ENCODE measurements around the gene GUCY1A2. TPM values are rescaled to one million over a fixed set of nuclear protein-coding genes. Genes with fewer than 3 reads are reported as not detected.
A peak's percentile ranks its signal among the peaks of the same experiment; 100 is the strongest.
"Not testable (repeated sequence)": the region's sequence is repeated elsewhere in the genome, so short reads cannot be mapped to it uniquely, and the experiment has no call there.

GUCY1A2 gene
- polyA plus RNA-seq, 6 donors from 2014 or later: not detected

DNA sequence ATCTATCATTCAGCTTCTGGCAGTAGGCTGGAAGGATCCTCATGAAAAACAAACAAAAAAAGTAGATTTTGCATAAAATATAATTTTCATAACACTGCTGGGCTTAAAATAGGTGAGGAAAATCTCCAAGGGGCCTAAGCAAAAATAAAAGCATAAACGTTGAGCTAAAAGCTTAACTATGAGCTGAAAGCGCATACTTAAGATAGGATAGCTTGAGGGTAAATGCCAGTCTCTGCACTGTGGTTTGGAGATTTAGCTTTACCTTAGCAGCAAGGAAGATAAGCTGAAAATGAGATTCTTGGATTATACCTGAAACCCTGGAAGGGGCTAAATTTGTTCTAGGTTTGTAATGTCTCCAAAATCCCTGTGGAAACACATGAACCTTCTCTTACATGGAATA, 183.7 kb downstream of the GUCY1A2 start:
- Mint-ChIP-seq H3K27ac (no peak overlapping the region), H3K27me3 (no peaks in the 10 kb centered on the region), H3K9me3 (peaks cover 0 to 10% (median 1%) of the 10 kb centered on the region in 7 donors), H3K4me3 (no peak overlapping the region), H3K36me3 (no peaks in the 10 kb centered on the region), H3K4me1 (no peaks in the 10 kb centered on the region)
- no peak for DNase-seq
- no peak for ATAC-seq (ENCODE audit: low read depth in 2 of 2)

DNA sequence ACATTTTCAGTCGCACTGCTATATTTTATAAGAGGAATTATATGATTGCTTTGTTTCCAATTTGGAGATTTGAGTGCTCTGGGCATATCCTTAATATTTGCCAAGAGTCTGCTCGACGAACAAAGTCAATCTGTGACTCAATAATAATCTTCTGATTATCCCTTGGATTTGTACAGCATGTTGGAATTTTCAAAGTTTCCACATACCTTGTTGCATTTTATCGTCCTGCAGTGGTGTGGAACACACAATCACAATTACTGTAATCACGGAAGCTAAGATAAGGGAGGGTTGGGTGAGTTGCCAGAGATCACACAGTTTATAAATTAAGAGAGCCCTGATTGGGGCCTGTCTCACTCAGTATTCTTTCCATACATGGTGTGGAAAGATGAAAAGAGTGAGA, 189.3 kb downstream of the GUCY1A2 start:
- no peak for ATAC-seq (ENCODE audit: low read depth in 2 of 2)
- H3K9me3 Mint-ChIP-seq: peaks cover 3 to 9% (median 6%) of the 10 kb centered on the region in 7 donors
- no peak overlapping the region for H3K27ac Mint-ChIP-seq
- H3K27me3 Mint-ChIP-seq: no peaks in the 10 kb centered on the region
- H3K4me1 Mint-ChIP-seq: no peaks in the 10 kb centered on the region
- no peak overlapping the region for H3K4me3 Mint-ChIP-seq
- no peaks in the 10 kb centered on the region for H3K36me3 Mint-ChIP-seq
- DNase-seq: no peak

DNA sequence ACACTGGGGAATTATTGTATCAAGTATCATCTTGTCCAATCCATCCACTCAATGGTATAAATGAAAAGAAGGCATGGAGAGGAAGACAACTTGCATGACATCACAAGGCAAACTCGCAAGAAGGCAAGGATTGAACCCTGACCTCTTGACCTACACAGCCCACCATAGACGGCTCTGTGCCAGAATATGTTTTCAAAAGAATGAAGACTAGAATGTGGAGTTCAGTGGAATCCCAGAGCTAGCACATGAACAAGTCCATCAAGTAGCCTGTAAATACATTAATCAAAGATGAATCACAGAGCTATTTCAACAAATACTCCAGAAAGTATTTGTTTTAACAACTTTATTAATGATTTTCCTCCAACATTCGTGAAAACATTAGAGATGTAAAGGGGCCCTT, 189.7 kb downstream of the GUCY1A2 start:
- no peaks in the 10 kb centered on the region for H3K36me3 Mint-ChIP-seq
- H3K27me3 Mint-ChIP-seq: no peaks in the 10 kb centered on the region
- DNase-seq (no peak), ATAC-seq (ENCODE audit: low read depth in 2 of 2) (no peak)
- no peak overlapping the region for H3K27ac Mint-ChIP-seq
- H3K9me3 Mint-ChIP-seq: peaks cover 3 to 9% (median 8%) of the 10 kb centered on the region in 7 donors
- no peak overlapping the region for H3K4me3 Mint-ChIP-seq
- H3K4me1 Mint-ChIP-seq: no peaks in the 10 kb centered on the region

DNA sequence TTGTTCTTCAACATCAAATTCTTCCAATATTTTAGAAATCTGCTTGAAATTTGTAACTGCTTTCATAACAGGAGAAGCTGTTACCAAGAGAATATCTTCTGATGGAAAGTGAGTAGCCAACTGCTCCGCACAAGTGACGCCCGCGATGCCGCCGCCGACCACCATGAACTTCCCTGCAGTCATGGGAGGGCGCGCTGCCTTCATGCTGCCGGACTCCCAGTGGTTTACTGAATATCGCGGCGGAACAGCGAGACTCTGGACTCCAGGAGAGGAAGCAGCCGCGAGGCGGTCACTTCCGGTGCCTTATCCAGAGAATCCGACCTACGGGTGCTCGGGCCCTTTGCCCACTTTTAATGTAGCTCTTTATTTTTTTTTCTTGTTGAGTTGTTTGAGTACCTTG, 190.6 kb downstream of the GUCY1A2 start:
- no peak overlapping the region for H3K4me3 Mint-ChIP-seq
- no peak overlapping the region for H3K27ac Mint-ChIP-seq
- H3K4me1 Mint-ChIP-seq: no peaks in the 10 kb centered on the region
- H3K36me3 Mint-ChIP-seq: no peaks in the 10 kb centered on the region
- ATAC-seq (ENCODE audit: low read depth in 2 of 2): no peak
- no peak for DNase-seq
- H3K9me3 Mint-ChIP-seq: peaks cover 3 to 17% (median 8%) of the 10 kb centered on the region in 7 donors
- no peaks in the 10 kb centered on the region for H3K27me3 Mint-ChIP-seq

DNA sequence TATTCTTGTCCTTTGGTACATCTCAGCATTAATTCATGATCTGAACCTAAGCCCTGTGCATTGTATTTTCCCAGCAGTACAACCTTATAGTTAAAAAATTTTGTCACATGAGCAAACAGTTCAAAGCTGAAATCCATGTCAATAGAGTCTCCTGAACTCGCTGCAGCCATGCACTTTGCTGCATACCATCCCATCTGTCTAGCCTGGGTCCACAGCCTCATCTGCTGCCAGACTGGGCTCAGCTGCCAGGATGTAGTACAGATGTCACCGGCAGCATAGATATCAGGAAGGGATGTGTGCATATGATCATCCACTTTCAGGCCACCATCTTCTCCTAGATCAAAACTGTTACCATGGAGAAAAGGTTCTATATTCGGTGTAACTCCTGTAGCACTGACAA, 191.7 kb downstream of the GUCY1A2 start:
- not testable (repeated sequence) for DNase-seq; H3K27me3 Mint-ChIP-seq; ATAC-seq (ENCODE audit: low read depth in 2 of 2); H3K27ac Mint-ChIP-seq; H3K36me3 Mint-ChIP-seq; H3K4me1 Mint-ChIP-seq; H3K4me3 Mint-ChIP-seq
- peaks cover 3 to 20% (median 8%) of the 10 kb centered on the region in 7 donors for H3K9me3 Mint-ChIP-seq

DNA sequence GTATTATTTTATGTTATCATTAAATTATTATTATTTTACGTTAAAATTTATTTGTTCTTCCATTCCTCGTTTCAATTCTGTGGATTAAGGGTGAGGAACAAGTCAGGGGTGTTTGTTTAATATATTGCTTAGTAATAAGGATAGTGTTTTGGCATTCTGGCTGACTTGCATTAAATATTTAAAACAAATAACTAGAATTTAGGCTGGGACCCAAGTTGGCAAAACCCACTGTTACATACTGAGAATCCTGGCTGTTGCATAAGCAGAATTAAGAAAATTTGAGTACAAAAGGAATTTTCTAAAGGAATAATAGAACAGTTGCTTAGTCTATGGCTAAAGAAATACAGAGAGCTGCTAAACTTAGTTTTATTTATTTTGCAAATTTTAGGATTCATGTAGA, 196.4 kb downstream of the GUCY1A2 start:
- H3K36me3 Mint-ChIP-seq: no peaks in the 10 kb centered on the region
- no peak for DNase-seq
- no peak overlapping the region for H3K4me3 Mint-ChIP-seq
- H3K9me3 Mint-ChIP-seq: peaks cover 0 to 14% (median 0%) of the 10 kb centered on the region in 7 donors
- ATAC-seq (ENCODE audit: low read depth in 2 of 2): no peak
- no peaks in the 10 kb centered on the region for H3K4me1 Mint-ChIP-seq
- H3K27ac Mint-ChIP-seq: no peak overlapping the region
- no peaks in the 10 kb centered on the region for H3K27me3 Mint-ChIP-seq

DNA sequence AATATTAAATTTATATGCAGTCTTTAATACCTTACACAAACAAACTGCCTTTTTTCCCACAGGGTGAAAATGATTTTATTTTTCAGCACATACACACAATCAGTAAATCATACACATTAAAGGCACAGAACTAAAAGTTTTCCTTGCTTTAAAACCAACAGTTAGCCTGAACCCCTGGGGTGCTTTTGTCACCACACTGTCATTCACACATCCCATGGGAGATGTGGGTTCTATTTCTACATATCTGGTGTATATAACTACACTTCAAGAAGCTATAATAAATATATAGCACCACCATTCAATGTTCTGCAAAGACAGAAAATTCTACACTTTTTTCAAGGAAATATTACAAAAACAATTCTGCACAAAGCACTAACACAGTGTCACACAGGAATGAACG, 197.0 kb downstream of the GUCY1A2 start:
- H3K4me3 Mint-ChIP-seq: no peak overlapping the region
- H3K4me1 Mint-ChIP-seq: no peaks in the 10 kb centered on the region
- no peaks in the 10 kb centered on the region for H3K27me3 Mint-ChIP-seq
- ATAC-seq (ENCODE audit: low read depth in 2 of 2): no peak
- H3K27ac Mint-ChIP-seq: no peak overlapping the region
- no peaks in the 10 kb centered on the region for H3K36me3 Mint-ChIP-seq
- no peak for DNase-seq
- peaks cover 0 to 14% (median 0%) of the 10 kb centered on the region in 7 donors for H3K9me3 Mint-ChIP-seq

DNA sequence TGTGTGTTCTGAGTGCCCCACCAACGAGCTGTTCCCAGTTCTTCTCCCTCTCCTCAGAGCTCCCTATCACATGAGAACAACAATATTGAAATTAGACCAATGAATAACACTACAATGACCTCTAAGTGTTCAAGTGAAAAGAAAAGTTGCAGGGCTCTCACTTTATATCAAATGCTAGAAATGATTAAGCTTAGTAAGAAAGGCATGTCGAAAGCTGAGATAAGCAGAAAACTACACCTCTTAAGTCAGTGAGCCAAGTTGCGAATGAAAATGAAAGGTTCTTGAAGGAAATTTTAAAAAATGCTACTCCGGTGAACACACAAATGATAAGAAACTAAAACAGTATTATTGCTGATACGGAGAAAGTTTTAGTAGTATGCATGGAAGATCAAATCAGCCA, 199.8 kb downstream of the GUCY1A2 start:
- H3K4me1 Mint-ChIP-seq: no peaks in the 10 kb centered on the region
- H3K36me3 Mint-ChIP-seq: no peaks in the 10 kb centered on the region
- peak overlapping the region in 1 of 6 donors; percentile 46 for H3K27ac Mint-ChIP-seq
- no peak overlapping the region for H3K4me3 Mint-ChIP-seq
- H3K9me3 Mint-ChIP-seq: peaks cover 0 to 11% (median 3%) of the 10 kb centered on the region in 7 donors
- DNase-seq (no peak), ATAC-seq (ENCODE audit: low read depth in 2 of 2) (no peak)
- H3K27me3 Mint-ChIP-seq: no peaks in the 10 kb centered on the region

DNA sequence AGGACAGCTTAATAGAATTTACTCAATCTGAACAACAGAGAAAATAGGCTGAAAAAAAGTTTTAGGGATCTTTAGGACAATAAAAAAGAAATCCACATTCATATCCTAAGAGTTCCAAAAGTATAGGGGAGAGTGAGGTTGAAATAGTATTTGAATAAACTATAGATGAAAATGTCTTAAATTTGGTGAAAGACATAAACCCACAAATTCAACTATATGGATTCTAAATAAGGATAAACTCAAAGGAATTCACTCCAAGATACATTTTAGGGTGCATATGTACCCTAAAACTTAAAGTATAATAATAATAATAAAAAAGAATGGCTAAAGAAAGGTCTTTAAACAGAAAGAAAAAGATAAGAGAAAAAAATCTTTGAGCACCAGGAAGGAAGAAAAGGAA, 203.1 kb downstream of the GUCY1A2 start:
- H3K4me3 Mint-ChIP-seq: no peak overlapping the region
- no peak for ATAC-seq (ENCODE audit: low read depth in 2 of 2)
- no peaks in the 10 kb centered on the region for H3K27me3 Mint-ChIP-seq

DNA sequence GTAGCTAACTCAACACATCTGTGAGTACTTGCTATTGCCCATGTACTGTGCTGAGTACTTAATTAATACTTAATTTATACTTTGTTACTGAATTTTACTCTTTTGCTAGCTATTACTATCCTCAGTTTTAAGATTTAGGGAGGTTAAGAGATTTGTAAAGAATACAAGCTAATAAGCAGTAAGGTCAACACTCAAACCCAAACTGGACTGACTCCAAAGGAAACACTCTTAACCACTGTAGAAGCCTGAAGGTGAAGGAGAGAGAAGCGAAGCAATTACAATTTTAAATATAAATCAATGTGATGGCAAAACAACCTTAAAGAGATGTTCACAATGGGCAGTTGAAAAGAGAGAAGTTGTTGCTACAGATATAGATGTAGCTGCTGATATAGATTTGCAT, 204.5 kb downstream of the GUCY1A2 start:
- H3K4me3 Mint-ChIP-seq: no peak overlapping the region
- no peaks in the 10 kb centered on the region for H3K27me3 Mint-ChIP-seq
- no peak overlapping the region for H3K27ac Mint-ChIP-seq
- H3K4me1 Mint-ChIP-seq: no peaks in the 10 kb centered on the region
- ATAC-seq (ENCODE audit: low read depth in 2 of 2) (no peak), DNase-seq (no peak)
- peaks cover 0 to 11% (median 0%) of the 10 kb centered on the region in 7 donors for H3K9me3 Mint-ChIP-seq
- no peaks in the 10 kb centered on the region for H3K36me3 Mint-ChIP-seq

More for the DNA sequence above, 203.1 kb downstream of the GUCY1A2 start:
- Mint-ChIP-seq H3K27ac (no peak overlapping the region), H3K4me1 (no peaks in the 10 kb centered on the region), H3K9me3 (peaks cover 0 to 11% (median 0%) of the 10 kb centered on the region in 7 donors), H3K36me3 (no peaks in the 10 kb centered on the region)
- DNase-seq: no peak

DNA sequence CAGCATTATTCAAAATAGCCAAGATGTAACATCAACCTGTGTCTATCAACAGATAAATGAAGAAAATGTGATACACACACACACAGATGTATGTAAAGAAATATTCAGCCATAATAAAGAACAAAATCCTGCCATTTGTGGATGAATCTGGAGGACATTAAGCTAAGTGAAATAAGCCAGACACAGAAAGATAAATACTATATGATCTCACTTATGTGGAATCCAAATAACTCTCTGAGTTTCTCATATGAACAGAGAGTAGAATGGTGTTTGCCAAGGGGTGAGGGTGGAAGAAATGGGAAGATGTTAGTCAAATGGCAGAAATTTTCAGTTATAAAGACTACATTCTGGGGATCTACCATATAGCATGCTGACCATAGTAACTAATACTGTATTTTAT, 224.2 kb downstream of the GUCY1A2 start:
- Mint-ChIP-seq H3K4me3 (no peak overlapping the region), H3K9me3 (peaks cover 0 to 21% (median 3%) of the 10 kb centered on the region in 7 donors), H3K27ac (no peak overlapping the region), H3K4me1 (no peaks in the 10 kb centered on the region), H3K27me3 (no peaks in the 10 kb centered on the region), H3K36me3 (no peaks in the 10 kb centered on the region)
- ATAC-seq (ENCODE audit: low read depth in 2 of 2) (no peak), DNase-seq (no peak)

DNA sequence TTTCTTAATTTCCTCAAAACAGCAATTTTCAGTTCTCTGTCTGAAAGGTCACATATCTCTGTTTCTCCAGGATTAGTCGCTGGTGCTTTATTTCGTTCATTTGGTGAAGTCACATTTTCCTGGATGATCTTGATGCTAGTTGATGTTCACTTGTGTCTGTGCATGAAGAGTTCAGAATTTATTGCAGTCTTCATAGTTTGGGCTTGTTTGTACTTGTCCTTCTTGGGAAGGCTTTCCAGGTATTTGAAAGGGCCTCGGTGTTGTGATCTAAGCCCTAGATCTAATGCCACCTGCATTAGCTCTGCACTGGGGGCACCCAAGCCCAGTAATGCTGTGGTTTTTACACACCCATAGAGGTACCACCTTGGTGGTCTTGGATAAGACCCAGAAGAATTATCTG, 228.9 kb downstream of the GUCY1A2 start:
- Mint-ChIP-seq H3K4me1 (no peaks in the 10 kb centered on the region), H3K4me3 (no peak overlapping the region), H3K27me3 (no peaks in the 10 kb centered on the region), H3K27ac (no peak overlapping the region), H3K9me3 (peaks cover 0 to 12% (median 8%) of the 10 kb centered on the region in 7 donors), H3K36me3 (no peaks in the 10 kb centered on the region)
- DNase-seq (no peak), ATAC-seq (ENCODE audit: low read depth in 2 of 2) (no peak)

DNA sequence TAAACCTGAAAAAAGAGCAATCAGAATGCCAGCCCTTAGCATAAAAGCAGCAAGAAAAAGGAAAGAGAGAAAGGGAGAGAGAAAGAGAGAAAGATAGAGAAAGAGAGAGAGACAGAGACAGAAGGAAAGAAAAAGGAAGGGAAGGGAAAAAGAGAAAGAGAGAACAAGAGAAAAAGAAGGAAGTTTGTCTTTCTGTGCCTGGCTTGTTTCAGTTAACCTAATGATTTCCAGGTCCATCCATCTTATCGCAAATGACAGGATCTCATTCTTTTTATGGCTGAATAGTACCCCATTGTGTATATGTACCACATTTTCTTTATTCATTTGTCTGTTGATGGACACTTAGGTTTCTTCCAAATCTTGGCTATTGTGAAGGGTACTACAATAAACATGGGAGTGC, 230.8 kb downstream of the GUCY1A2 start:
- Mint-ChIP-seq H3K36me3 (no peaks in the 10 kb centered on the region), H3K27ac (no peak overlapping the region), H3K27me3 (no peaks in the 10 kb centered on the region), H3K4me3 (no peak overlapping the region), H3K9me3 (peaks cover 2 to 13% (median 10%) of the 10 kb centered on the region in 7 donors), H3K4me1 (no peaks in the 10 kb centered on the region)
- no peak for ATAC-seq (ENCODE audit: low read depth in 2 of 2)
- DNase-seq: no peak

DNA sequence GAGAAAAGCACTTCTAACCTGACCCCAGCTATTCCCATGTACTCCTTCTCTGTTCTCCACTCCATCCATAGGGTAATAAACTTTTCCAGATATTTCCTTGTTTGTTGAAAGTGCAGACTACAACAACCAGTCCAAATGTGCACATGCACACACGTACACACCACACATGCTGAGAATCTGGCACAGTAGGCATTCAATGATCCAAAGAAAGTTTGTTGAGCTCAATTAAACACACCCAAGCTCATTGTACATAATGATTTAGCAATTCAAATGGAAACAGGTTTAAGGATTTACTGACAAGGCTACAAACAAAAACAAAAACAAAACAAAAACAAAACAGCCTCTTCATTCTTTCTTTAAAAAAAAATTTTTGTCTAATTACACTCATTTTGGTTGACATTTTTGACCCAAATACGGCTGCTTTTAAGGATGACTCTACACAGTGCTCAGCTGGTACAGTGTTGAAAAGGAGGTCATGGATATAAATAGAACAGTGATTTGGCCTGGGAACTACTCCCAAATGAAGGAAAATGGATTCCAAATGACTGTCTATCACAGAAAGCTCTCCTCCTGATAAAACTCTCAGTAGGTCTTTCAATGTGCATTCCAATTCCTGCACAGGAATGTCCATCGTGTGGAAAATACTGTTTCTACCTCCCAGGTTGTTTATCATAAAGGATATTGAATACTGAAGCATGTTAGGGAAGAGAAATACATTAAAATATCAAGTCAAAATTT, 232.2 kb downstream of the GUCY1A2 start:
- DNase-seq (no peak), ATAC-seq (ENCODE audit: low read depth in 2 of 2) (no peak)
- Mint-ChIP-seq H3K27ac (no peak overlapping the region), H3K36me3 (no peaks in the 10 kb centered on the region), H3K9me3 (peaks cover 2 to 19% (median 10%) of the 10 kb centered on the region in 7 donors), H3K4me3 (no peak overlapping the region), H3K27me3 (no peaks in the 10 kb centered on the region), H3K4me1 (no peaks in the 10 kb centered on the region)

All from naive B cell (primary cell).